SIG-M5 (cell line): ENCODE measurements around the gene CRYBB3.
"Not testable (repeated sequence)": the region's sequence is repeated elsewhere in the genome, so short reads cannot be mapped to it uniquely, and the experiment has no call there.

Source experiments
- DNase-seq: peaks from one replicate; lab custom pipeline; 2025; lab: John Stamatoyannopoulos, UW

Gene CRYBB3

GRCh38 chr22:25176175-25176574 is 23.5 kb upstream of the CRYBB3 start:
- no peak for DNase-seq

GRCh38 chr22:25176799-25177198 is 22.9 kb upstream of the CRYBB3 start:
- DNase-seq, result no peak

GRCh38 chr22:25177226-25177625 is 22.4 kb upstream of the CRYBB3 start:
- no peak for DNase-seq

GRCh38 chr22:25177895-25178294 is 21.8 kb upstream of the CRYBB3 start:
- no peak for DNase-seq

- DNase-seq, result not testable (repeated sequence)
These were observed 21.3 kb upstream of the CRYBB3 start for GRCh38 chr22:25178348-25178747.

GRCh38 chr22:25178869-25179631 is 20.6 kb upstream of the CRYBB3 start:
- not testable (repeated sequence) for DNase-seq

- DNase-seq, result no peak
These were observed 17.2 kb upstream of the CRYBB3 start for GRCh38 chr22:25182131-25183110.

- DNase-seq, result no peak
These were observed 15.6 kb upstream of the CRYBB3 start for GRCh38 chr22:25183949-25184619.

GRCh38 chr22:25186140-25186539 is 13.5 kb upstream of the CRYBB3 start:
- DNase-seq, result no peak

GRCh38 chr22:25187469-25187868 is 12.2 kb upstream of the CRYBB3 start:
- no peak for DNase-seq

- no peak for DNase-seq
These were observed 7.3 kb upstream of the CRYBB3 start for GRCh38 chr22:25192406-25192805.

- no peak for DNase-seq
These were observed 6.5 kb upstream of the CRYBB3 start for GRCh38 chr22:25193130-25193529.

- DNase-seq, result no peak
These were observed 6.1 kb upstream of the CRYBB3 start for GRCh38 chr22:25193548-25193947.

- no peak for DNase-seq
These were observed 3.3 kb upstream of the CRYBB3 start for GRCh38 chr22:25196326-25196725.

- DNase-seq, result no peak
These were observed 2.3 kb upstream of the CRYBB3 start for GRCh38 chr22:25197340-25197739.

- no peak for DNase-seq
These were observed 1.3 kb downstream of the CRYBB3 start for GRCh38 chr22:25200967-25201366.

GRCh38 chr22:25201557-25202273 is 2.1 kb downstream of the CRYBB3 start:
- no peak for DNase-seq

GRCh38 chr22:25202290-25202921 is 2.7 kb downstream of the CRYBB3 start:
- no peak for DNase-seq

- no peak for DNase-seq
These were observed 3.4 kb downstream of the CRYBB3 start for GRCh38 chr22:25203082-25203481.

GRCh38 chr22:25204547-25204946 is 4.9 kb downstream of the CRYBB3 start:
- not testable (repeated sequence) for DNase-seq

GRCh38 chr22:25205847-25206246 is 6.2 kb downstream of the CRYBB3 start:
- no peak for DNase-seq
